SK-N-MC (cell line): ENCODE results near the gene CXCL17.

ENCODE experiments used
- EZH2 ChIP-seq: fragments of 200-600 bp; sonication (generic); IDR thresholded peaks from one replicate; pipeline ENCODE4 v1.6.1; 2017; ENCODE audit warnings: antibody characterized with exemption
- POLR2AphosphoS5 ChIP-seq: IDR thresholded peaks from 2 replicates; pipeline ENCODE4 v1.6.1; 2012; ENCODE audit warnings: mild to moderate bottlenecking, low read depth, low read length, borderline replicate concordance

DNA sequence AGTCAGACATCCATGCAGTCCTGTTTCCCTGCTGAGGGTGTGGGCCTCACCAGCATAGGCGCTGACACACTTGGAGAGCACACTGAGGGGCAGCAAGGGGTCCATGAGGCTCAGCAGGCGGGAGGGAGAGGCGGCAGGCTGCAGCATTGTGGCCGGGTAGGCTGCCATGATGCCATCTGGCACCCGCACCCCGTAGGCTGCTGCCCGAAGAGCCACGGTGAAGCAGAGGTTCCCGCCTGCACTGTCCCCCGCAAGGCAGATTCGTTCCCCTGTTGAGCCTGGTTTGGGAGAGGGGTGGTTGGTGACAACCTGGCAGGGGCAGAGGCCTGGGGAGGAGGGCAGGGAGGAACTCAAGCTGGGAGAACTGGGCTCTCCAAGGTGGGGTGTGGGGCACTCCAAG is 36.6 kb downstream of the CXCL17 start:
- TF ChIP-seq EZH2 (no peak), POLR2AphosphoS5 (no peak)
